Osteoblast (primary cell): Measurements from ENCODE around the gene WDR45B. TPM values are rescaled to one million over a fixed set of nuclear protein-coding genes. Genes with fewer than 3 reads are reported as not detected.

ENCODE experiments used
- DNase-seq: peaks from one replicate; pipeline ENCODE4 v3.0.0; 2011; ENCODE audit warnings: low spot score, mixed read lengths; ENCODE audit not compliant: insufficient read length; ENCODE audit errors: missing footprints
- H2AFZ ChIP-seq: 2 replicates; pipeline ENCODE4 v1.6.0; 2011; ENCODE audit warnings: mild to moderate bottlenecking, low read length
- H3K27ac ChIP-seq: 2 replicates; pipeline ENCODE4 v1.5.1; 2011; ENCODE audit warnings: mild to moderate bottlenecking, low read depth, low read length, moderate library complexity
- H3K27me3 ChIP-seq: 2 replicates; pipeline ENCODE4 v1.6.0; 2012; ENCODE audit warnings: mild to moderate bottlenecking, control low read depth, inconsistent platforms, low read length, moderate library complexity; ENCODE audit not compliant: insufficient read depth
- H3K36me3 ChIP-seq: 2 replicates; pipeline ENCODE4 v1.5.1; 2011; ENCODE audit warnings: mild to moderate bottlenecking, low read length, control low read depth, moderate library complexity; ENCODE audit not compliant: insufficient read depth
- H3K4me1 ChIP-seq: 2 replicates; pipeline ENCODE4 v1.5.1; 2011; ENCODE audit warnings: mild to moderate bottlenecking, low read length, control low read depth, moderate library complexity; ENCODE audit not compliant: insufficient read depth
- H3K4me2 ChIP-seq: 2 replicates; pipeline ENCODE4 v1.6.0; 2011; ENCODE audit warnings: mild to moderate bottlenecking, low read length; ENCODE audit not compliant: insufficient read depth
- H3K4me3 ChIP-seq: fragments of 200-600 bp; sonication (generic); 3 replicates; pipeline ENCODE4 v1.5.1; 2012; ENCODE audit warnings: mild to moderate bottlenecking, low read length, inconsistent platforms; ENCODE audit not compliant: insufficient read depth
- H3K79me2 ChIP-seq: 2 replicates; pipeline ENCODE4 v1.6.0; 2012; ENCODE audit warnings: mild to moderate bottlenecking, low read length, control low read depth, inconsistent platforms; ENCODE audit not compliant: insufficient read depth
- H3K9me3 ChIP-seq: 2 replicates; pipeline ENCODE4 v1.5.1; 2011; ENCODE audit warnings: low read depth, low read length, control low read depth
- H4K20me1 ChIP-seq: 2 replicates; pipeline ENCODE4 v1.6.0; 2012; ENCODE audit warnings: mild to moderate bottlenecking, low read length, control low read depth; ENCODE audit not compliant: insufficient read depth
- total RNA-seq: library from RNA; depleted of rRNA; stranded (reverse); fragments of >200 nt; gene quantifications from 2 replicates; pipeline ENCODE4 v1.2.3, GENCODE V29; 2012
- TF ChIP-seq, protein P1 (sequence below): IDR thresholded peaks from 2 replicates; pipeline ENCODE4 v1.5.1; 2011; ENCODE audit warnings: mild to moderate bottlenecking, low read depth, low read length, moderate library complexity; ENCODE audit errors: extremely low read depth

Gene WDR45B
- total RNA-seq, 1 donor: 66.2 TPM

DNA sequence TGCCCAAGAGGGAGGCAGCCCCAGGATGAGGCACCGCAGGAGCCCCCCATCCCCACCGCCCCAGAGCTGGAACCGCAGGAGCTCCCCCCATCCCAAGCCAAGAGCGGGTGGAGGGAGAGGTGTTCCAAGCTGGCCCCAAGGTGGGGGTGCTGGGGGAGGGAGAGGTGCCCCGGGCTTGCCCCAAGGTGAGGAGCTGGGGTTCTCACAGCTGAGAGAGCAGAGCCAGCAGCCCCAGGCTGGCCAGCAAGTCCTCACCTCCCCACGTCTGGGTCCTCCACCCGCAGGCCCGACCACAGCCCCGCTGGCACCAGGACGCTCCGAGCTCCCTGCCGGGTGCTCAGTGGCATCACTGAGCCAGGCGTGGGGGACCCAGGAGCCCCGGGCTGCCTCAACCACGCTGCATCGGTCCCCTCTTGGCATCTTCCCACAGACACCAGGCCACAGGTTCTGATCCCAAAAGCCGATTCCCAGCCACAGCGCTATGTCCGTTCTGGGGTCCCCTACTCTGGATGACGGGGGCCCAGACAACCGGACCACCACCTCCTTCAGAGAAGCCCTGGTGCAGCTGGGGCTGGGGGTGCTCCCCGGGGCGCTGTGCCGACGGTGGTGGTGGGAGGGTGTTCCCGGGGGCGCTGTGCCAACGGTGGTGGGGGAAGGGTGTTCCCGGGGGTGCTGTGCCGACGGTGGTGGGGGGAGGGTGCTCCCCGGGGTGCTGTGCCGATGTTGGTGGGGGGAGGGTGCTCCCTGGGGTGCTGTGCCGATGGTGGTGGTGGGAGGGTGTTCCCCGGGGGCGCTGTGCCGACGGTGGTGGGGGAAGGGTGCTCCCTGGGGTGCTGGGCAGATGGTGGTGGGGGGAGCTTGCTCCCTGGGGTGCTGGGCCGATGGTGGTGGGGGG lies 15.4 kb upstream of the WDR45B start:
- no peaks in the 10 kb centered on the region for H3K4me1 ChIP-seq
- peak; percentile 77 for DNase-seq
- no peak overlapping the region for H3K4me2 ChIP-seq
- no peak overlapping the region for H2AFZ ChIP-seq
- TF ChIP-seq, protein P1, sequence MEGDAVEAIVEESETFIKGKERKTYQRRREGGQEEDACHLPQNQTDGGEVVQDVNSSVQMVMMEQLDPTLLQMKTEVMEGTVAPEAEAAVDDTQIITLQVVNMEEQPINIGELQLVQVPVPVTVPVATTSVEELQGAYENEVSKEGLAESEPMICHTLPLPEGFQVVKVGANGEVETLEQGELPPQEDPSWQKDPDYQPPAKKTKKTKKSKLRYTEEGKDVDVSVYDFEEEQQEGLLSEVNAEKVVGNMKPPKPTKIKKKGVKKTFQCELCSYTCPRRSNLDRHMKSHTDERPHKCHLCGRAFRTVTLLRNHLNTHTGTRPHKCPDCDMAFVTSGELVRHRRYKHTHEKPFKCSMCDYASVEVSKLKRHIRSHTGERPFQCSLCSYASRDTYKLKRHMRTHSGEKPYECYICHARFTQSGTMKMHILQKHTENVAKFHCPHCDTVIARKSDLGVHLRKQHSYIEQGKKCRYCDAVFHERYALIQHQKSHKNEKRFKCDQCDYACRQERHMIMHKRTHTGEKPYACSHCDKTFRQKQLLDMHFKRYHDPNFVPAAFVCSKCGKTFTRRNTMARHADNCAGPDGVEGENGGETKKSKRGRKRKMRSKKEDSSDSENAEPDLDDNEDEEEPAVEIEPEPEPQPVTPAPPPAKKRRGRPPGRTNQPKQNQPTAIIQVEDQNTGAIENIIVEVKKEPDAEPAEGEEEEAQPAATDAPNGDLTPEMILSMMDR: no peak
- H3K4me3 ChIP-seq: no peak overlapping the region
- no peaks in the 10 kb centered on the region for H3K27me3 ChIP-seq
- H3K36me3 ChIP-seq: no peaks in the 10 kb centered on the region
- H3K79me2 ChIP-seq: no peaks in the 10 kb centered on the region
- H3K27ac ChIP-seq: no peak overlapping the region
- H3K9me3 ChIP-seq: no peaks in the 10 kb centered on the region
- H4K20me1 ChIP-seq: no peaks in the 10 kb centered on the region

DNA sequence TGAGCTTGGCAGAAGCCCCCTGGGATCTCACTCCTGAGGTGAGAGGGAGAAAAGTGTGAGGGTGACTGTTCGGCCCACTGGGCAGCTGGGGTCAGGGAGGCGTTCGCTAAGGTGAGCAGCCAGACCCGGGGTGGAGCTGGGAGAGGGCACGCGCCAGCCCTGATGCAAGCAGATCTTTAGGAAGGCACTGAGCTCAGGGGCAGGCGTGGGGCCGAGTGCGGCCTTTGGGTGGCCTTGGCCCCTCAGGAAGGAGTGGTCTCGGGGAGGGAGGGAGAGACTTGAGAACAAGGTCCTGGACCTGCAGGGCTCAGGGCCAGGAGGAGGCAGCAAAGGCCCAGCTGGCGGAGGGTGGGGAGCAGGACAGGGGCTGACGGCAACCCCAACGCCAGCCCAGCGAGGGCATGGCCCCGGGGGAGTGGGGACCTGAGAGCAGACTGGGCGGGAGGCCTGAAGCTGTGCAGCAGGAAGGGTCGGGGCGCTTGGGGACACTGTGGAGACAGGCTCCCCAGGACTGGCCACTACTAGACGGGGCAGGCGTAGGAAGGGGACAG lies 14.5 kb upstream of the WDR45B start:
- Histone ChIP-seq H3K9me3 (no peaks in the 10 kb centered on the region), H3K4me1 (no peaks in the 10 kb centered on the region), H3K4me2 (no peak overlapping the region), H2AFZ (no peak overlapping the region), H3K4me3 (no peak overlapping the region), H3K27ac (no peak overlapping the region), H3K27me3 (no peaks in the 10 kb centered on the region), H3K36me3 (no peaks in the 10 kb centered on the region), H3K79me2 (no peaks in the 10 kb centered on the region), H4K20me1 (no peaks in the 10 kb centered on the region)
- TF ChIP-seq, protein P1: no peak
- peak; percentile 77 for DNase-seq

DNA sequence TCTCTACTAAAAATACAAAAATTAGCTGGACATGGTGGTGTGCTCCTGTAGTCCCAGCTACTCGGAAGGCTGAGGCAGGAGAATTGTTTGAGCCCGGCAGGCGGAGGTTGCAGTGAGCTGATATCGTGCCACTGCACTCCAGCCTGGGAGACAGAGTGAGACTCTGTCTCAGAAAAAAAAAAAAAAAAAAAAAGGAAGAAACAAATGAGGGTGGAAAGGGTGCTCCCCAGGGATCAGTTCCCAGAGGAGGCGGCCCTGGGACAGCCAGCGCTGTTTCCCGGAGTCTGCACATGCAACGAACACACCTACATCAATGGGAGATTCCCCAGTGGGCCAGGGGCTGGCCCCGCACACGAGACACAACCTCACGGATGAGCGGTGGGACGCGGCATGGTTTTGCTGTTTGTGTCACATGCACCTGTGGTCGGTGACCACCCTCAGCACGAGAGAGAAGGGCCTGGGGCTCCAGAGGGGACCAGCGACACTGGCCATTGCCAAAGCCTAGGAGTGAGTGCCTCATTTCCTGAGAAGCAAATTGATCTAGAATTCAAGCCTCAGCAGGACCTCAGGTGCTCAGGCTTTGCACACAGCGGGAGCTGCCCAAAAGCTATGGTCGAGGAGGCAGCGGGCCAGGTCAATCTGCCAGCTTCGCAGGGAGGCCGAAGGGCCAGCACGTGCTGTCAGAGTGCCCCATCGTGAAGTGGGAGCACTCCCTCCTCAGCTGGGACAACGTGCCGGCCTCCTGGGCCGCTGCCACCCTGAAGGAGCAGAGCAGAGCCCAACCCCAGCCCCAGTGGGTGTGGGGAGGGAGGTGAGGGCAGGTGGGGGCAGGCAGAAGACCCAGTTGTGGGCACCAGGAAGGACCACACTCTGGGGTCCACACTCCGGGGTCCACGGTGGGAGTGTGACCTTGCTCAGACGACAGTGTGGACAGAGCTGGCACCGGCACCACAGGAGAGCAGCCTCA lies 13.8 kb upstream of the WDR45B start:
- no peak overlapping the region for H3K4me2 ChIP-seq
- H3K4me1 ChIP-seq: no peaks in the 10 kb centered on the region
- H4K20me1 ChIP-seq: no peaks in the 10 kb centered on the region
- H3K27ac ChIP-seq: no peak overlapping the region
- TF ChIP-seq, protein P1: no peak
- no peak overlapping the region for H3K4me3 ChIP-seq
- peak; percentile 78 for DNase-seq
- H3K36me3 ChIP-seq: no peaks in the 10 kb centered on the region
- no peaks in the 10 kb centered on the region for H3K9me3 ChIP-seq
- no peaks in the 10 kb centered on the region for H3K79me2 ChIP-seq
- H3K27me3 ChIP-seq: no peaks in the 10 kb centered on the region
- no peak overlapping the region for H2AFZ ChIP-seq
